Measurements from ENCODE around the gene PROX1. TPM values are rescaled to one million over a fixed set of nuclear protein-coding genes. Genes with fewer than 3 reads are reported as not detected.

The PROX1 gene
- total RNA-seq, 1 experiment from 2014 or later = not detected

- Histone ChIP-seq H3K27me3 (ENCODE audit: insufficient read depth, low read depth) (peaks cover 8% of the 10 kb centered on the region; the same call in 1 of the 2 replicates), H3K4me1 (replicated peaks; ENCODE audit: insufficient read depth) (no peaks in the 10 kb centered on the region), H3K36me3 (ENCODE audit: low read depth) (no peaks in the 10 kb centered on the region), H3K27ac (no peak overlapping the region), H2AFZ (no peak overlapping the region), H4K20me1 (ENCODE audit: insufficient read depth) (no peaks in the 10 kb centered on the region), H3F3A (ENCODE audit: insufficient read depth, low read depth) (no peaks in the 10 kb centered on the region), H3K79me2 (ENCODE audit: low read depth) (no peaks in the 10 kb centered on the region), H3K9me3 (ENCODE audit: insufficient read depth, low read depth) (no peaks in the 10 kb centered on the region), H3K4me2 (no peak overlapping the region), H3K4me3 (no peak overlapping the region), H3K9me2 (ENCODE audit: insufficient read depth) (no peaks in the 10 kb centered on the region)
- POLR2A ChIA-PET (ENCODE audit: unreplicated experiment) = no interaction called here
- no TSS peak for BruUV-seq (replicated peaks)
- CTCF ChIA-PET = no interaction called here
- TF ChIP-seq EZH2 (IDR thresholded peaks at IDR 0.05; ENCODE audit: low read depth) = no peak
- TF ChIP-seq CTCF (conservative IDR thresholded peaks at IDR 0.05) = no peak
- DNase-seq = no peak
- intact Hi-C loops (cut with micrococcal nuclease; ENCODE audit: unreplicated experiment) = no loop called here
These were observed 80.3 kb downstream of the PROX1 start for GRCh38 chr1:214067853-214068703.

DNA sequence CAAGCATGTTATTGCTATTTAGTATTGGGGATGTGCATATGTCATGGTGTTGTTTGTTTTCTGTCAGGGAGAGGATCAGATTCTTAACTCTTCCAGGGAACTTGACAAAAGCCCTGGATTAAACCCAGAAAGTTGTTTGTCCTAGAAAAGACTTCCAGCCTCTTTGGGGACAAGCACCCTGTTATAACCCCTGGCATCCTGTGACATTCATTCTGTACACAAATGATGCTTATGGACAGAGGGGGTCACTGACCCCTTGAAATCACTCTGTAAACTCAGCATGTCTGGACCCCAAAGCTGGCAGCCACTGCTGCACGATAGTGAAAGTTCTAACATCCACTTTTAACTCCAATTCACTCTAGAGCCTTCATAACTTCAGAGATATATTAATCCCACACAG is 81.2 kb downstream of the PROX1 start:
- no peak overlapping the region for H3K27ac ChIP-seq
- H3K4me3 ChIP-seq = no peak overlapping the region
- H3K9me3 ChIP-seq (ENCODE audit: insufficient read depth, low read depth) = no peaks in the 10 kb centered on the region
- no peak overlapping the region for H2AFZ ChIP-seq
- ChIA-PET POLR2A (ENCODE audit: unreplicated experiment) (no interaction called here), CTCF (no interaction called here)
- intact Hi-C loops (cut with micrococcal nuclease; ENCODE audit: unreplicated experiment) = no loop called here
- H3K79me2 ChIP-seq (ENCODE audit: low read depth) = no peaks in the 10 kb centered on the region
- H3K4me1 ChIP-seq (replicated peaks; ENCODE audit: insufficient read depth) = no peaks in the 10 kb centered on the region
- DNase-seq = no peak
- H3K4me2 ChIP-seq = no peak overlapping the region
- BruUV-seq (replicated peaks) = no TSS peak
- TF ChIP-seq CTCF (conservative IDR thresholded peaks at IDR 0.05) (no peak), EZH2 (IDR thresholded peaks at IDR 0.05; ENCODE audit: low read depth) (no peak)
- no peaks in the 10 kb centered on the region for H3K36me3 ChIP-seq (ENCODE audit: low read depth)
- H3F3A ChIP-seq (ENCODE audit: insufficient read depth, low read depth) = no peaks in the 10 kb centered on the region
- no peaks in the 10 kb centered on the region for H4K20me1 ChIP-seq (ENCODE audit: insufficient read depth)
- peaks cover 8% of the 10 kb centered on the region; the same call in 1 of the 2 replicates for H3K27me3 ChIP-seq (ENCODE audit: insufficient read depth, low read depth)
- H3K9me2 ChIP-seq (ENCODE audit: insufficient read depth) = no peaks in the 10 kb centered on the region

- Histone ChIP-seq H3K36me3 (ENCODE audit: low read depth) (no peaks in the 10 kb centered on the region), H3K4me3 (no peak overlapping the region), H3K27ac (no peak overlapping the region), H3K9me2 (ENCODE audit: insufficient read depth) (no peaks in the 10 kb centered on the region), H3K4me2 (no peak overlapping the region), H3K79me2 (ENCODE audit: low read depth) (no peaks in the 10 kb centered on the region), H3K9me3 (ENCODE audit: insufficient read depth, low read depth) (no peaks in the 10 kb centered on the region), H3F3A (ENCODE audit: insufficient read depth, low read depth) (no peaks in the 10 kb centered on the region), H4K20me1 (ENCODE audit: insufficient read depth) (no peaks in the 10 kb centered on the region), H3K4me1 (replicated peaks; ENCODE audit: insufficient read depth) (no peaks in the 10 kb centered on the region), H3K27me3 (ENCODE audit: insufficient read depth, low read depth) (0 out of 2 replicates have a peak, but pooled peaks cover 3% of the 10 kb centered on the region), H2AFZ (no peak overlapping the region)
- ChIA-PET CTCF (no interaction called here), POLR2A (ENCODE audit: unreplicated experiment) (no interaction called here)
- BruUV-seq (replicated peaks) = no TSS peak
- DNase-seq = no peak
- TF ChIP-seq EZH2 (IDR thresholded peaks at IDR 0.05; ENCODE audit: low read depth) = no peak
- no peak for TF ChIP-seq CTCF (conservative IDR thresholded peaks at IDR 0.05)
- intact Hi-C loops (cut with micrococcal nuclease; ENCODE audit: unreplicated experiment) = no loop called here
These were observed 83.7 kb downstream of the PROX1 start for GRCh38 chr1:214071469-214071868.
